RWPE1 (cell line): Measurements from ENCODE around the gene RBBP8NL.
A peak's percentile ranks its signal among the peaks of the same experiment; 100 is the strongest.

Experiments used
- CTCF ChIA-PET: fragments of 350-600 bp; sonication (Branson Sonifier 250); formaldehyde crosslinking; extraction: SDS; loops from one replicate; lab custom pipeline; 2021; lab: Yijun Ruan, JAX
- POLR2A ChIA-PET: fragments of 400-600 bp; formaldehyde crosslinking; extraction: SDS; loops from one replicate; lab custom pipeline; 2020; ENCODE audit warnings: antibody characterized with exemption; ENCODE audit not compliant: low non-redundant PET; lab: Yijun Ruan, JAX
- DNase-seq: peaks from one replicate; pipeline ENCODE4 v3.0.0; 2012; ENCODE audit warnings: low spot score
- H3K27ac ChIP-seq: fragments of 450-650 bp; 2 replicates; pipeline ENCODE4 v1.5.1; 2017
- TF ChIP-seq, protein P1 (sequence below): fragments of 450-650 bp; conservative IDR thresholded peaks from 2 replicates; pipeline ENCODE4 v1.5.1; 2017; ENCODE audit warnings: low read depth, mild to moderate bottlenecking

RBBP8NL gene

DNA sequence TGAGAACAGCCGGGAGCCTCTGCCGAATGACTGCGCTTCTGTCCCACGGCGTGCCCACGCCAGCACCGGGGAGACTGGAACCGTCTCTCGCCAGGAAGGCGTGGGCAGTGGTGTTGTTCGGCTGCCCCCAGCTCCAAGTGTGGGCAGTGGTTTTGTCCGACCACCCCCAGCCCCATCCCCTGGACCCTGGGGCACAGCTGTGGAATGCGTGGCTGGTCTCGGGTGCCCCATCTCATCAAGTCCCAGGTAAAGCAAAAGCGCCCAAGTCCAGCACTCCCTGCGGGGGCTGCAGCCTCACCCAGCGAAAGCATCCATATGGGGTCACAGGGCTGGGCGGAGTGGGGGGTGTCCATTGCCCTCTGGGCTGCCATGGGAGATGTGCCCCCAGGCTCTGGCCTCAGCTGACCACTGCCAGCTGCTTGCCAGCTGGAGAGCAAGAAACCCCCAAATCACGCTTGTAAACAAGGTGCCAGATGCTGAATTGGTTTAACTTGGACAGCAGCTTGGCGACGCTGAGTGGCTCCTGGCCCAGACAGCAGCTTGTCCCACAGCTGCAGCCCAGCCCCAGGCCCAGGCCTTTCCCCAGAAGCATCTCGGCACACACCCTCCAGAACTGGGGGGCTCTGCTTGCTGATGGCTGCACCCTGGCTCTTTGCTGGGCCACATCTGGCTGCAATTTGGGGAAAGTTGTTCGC lies 24.7 kb downstream of the RBBP8NL start:
- H3K27ac ChIP-seq: peak overlapping the region; percentile 80
- POLR2A ChIA-PET: no interaction called here
- no peak for DNase-seq
- TF ChIP-seq, protein P1, sequence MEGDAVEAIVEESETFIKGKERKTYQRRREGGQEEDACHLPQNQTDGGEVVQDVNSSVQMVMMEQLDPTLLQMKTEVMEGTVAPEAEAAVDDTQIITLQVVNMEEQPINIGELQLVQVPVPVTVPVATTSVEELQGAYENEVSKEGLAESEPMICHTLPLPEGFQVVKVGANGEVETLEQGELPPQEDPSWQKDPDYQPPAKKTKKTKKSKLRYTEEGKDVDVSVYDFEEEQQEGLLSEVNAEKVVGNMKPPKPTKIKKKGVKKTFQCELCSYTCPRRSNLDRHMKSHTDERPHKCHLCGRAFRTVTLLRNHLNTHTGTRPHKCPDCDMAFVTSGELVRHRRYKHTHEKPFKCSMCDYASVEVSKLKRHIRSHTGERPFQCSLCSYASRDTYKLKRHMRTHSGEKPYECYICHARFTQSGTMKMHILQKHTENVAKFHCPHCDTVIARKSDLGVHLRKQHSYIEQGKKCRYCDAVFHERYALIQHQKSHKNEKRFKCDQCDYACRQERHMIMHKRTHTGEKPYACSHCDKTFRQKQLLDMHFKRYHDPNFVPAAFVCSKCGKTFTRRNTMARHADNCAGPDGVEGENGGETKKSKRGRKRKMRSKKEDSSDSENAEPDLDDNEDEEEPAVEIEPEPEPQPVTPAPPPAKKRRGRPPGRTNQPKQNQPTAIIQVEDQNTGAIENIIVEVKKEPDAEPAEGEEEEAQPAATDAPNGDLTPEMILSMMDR: no peak
- CTCF ChIA-PET: interaction anchor here (0.7 to 1.3 kb wide), 5 partner anchors 7 to 389 kb away, joined by 3 to 7 read pairs (median 3); no protein-coding TSS in a partner anchor

DNA sequence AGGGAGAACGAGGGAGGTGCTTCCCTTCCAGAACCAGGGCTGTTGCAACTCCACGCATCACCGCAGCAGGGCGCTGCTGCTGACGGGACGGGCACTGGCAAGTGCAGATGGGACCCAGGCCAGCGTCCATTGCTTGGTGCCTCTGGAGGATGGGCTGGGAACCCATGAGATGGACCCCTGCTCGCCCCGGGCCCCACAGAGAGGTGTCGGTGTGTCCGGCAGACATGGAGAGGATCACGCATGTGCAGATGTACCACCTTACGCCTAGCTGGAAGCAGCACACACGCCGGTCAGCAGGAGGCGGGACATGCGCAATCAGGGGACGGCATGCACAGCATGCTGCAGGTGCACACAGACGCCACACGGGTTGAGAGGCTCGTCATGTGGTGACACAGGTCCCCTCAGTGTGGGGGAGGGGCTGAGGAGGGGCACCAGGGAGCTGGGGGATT lies 26.0 kb downstream of the RBBP8NL start:
- DNase-seq: no peak
- H3K27ac ChIP-seq: peak overlapping the region; percentile 80
- POLR2A ChIA-PET: no interaction called here
- TF ChIP-seq, protein P1: peak; percentile 52
- CTCF ChIA-PET: interaction anchor here (0.5 to 2.1 kb wide), 14 partner anchors 9 to 390 kb away, joined by 3 to 7 read pairs (median 4); no protein-coding TSS in a partner anchor

DNA sequence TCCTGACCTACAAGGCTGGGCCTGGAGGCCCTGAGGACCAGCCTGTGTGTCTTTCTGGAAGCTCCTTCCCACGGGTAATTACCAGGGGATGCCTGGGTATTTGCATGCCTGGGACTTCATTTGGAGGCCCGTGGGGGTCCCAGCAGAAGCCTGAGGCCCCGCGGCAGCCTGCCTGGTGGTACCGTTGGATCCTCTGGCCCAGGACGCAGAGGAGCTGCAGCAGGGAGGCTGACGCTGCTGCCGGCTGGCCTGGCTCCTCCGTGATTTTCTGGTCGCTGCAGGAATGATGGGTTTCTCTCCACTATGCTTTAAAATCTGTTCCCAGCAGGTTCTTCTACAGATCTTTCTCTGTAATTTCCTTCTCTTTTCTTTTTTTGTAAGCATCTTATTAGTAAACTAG lies 26.8 kb downstream of the RBBP8NL start:
- H3K27ac ChIP-seq: peak overlapping the region; percentile 80
- DNase-seq: no peak
- CTCF ChIA-PET: interaction anchor here (0.6 to 2.1 kb wide), 8 partner anchors 10 to 332 kb away, joined by 3 to 12 read pairs (median 5); no protein-coding TSS in a partner anchor
- POLR2A ChIA-PET: no interaction called here
- TF ChIP-seq, protein P1: no peak

DNA sequence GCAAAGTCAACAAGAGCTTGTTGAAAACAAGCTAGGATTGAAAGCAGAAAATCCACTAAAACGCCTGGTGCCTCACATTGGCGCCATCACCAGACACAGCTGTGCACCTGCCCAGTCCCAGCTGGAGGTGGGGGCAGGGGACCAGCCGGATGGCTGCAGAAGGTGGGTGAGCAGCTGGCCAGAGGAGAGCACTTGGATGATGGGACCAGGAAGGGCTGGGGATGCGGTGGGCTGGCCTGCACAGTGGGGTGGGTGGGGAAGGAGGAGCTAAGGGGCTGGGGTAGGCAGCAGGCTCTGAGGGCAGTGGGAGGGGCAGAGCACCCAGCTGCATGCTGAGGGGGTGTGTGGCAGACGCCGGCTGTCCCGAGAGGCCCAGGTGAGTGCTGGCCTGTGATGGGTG lies 27.3 kb downstream of the RBBP8NL start:
- TF ChIP-seq, protein P1: no peak
- no peak for DNase-seq
- CTCF ChIA-PET: interaction anchor here (0.6 to 2.1 kb wide), 6 partner anchors 10 to 333 kb away, joined by 3 to 12 read pairs (median 6); no protein-coding TSS in a partner anchor
- POLR2A ChIA-PET: no interaction called here
- peak overlapping the region; percentile 80 for H3K27ac ChIP-seq

DNA sequence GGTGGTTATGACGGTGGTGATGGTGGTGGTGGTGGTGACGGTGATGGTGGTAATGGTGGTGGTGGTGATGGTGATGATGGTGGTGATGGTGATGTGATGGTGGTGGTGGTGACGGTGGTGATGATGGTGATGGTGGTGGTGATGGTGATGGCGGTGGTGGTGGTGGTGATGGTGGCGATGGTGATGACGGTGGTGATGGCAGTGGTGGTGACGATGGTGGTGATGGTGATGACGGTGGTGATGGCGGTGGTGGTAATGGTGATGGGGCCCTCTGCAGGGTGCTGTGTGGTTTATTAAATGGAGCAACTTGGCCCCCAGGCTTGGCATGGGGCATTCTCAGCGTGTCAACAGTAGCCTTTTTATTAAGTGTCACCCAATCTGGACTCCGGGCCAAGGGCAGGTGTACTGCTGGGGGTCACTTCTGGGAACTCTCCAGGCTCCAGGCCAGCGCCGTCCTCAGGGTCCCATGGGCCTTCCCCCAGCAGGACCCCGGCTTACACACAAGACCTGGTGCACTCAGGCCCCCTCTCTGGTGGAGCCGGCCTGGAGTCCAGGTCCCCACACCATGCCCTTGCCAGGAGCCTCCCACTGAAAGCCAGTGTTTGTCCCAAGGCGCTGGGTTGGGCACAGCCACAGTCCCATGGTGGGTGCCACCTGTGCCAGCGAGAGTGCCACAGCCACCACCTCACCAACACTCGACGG lies 29.1 kb downstream of the RBBP8NL start:
- H3K27ac ChIP-seq: no peak overlapping the region
- POLR2A ChIA-PET: no interaction called here
- CTCF ChIA-PET: no interaction called here
- TF ChIP-seq, protein P1: no peak
- DNase-seq: no peak
